GM19099 (cell line): ENCODE results near the gene LMF1.

Experiments used
- POLR2A ChIP-seq: IDR thresholded peaks from 3 replicates; pipeline ENCODE4 v1.6.1; 2011; ENCODE audit warnings: low read depth; ENCODE audit not compliant: insufficient read length; ENCODE audit errors: extremely low read depth

LMF1 gene

GRCh38 chr16:991773-992172 lies 21.0 kb upstream of the LMF1 start:
- TF ChIP-seq POLR2A = no peak

GRCh38 chr16:991345-991744 lies 20.6 kb upstream of the LMF1 start:
- TF ChIP-seq POLR2A = no peak

GRCh38 chr16:990516-991291 lies 19.9 kb upstream of the LMF1 start:
- no peak for TF ChIP-seq POLR2A

GRCh38 chr16:989354-989814 lies 18.6 kb upstream of the LMF1 start:
- TF ChIP-seq POLR2A = no peak

- no peak for TF ChIP-seq POLR2A
These were observed 17.9 kb upstream of the LMF1 start for GRCh38 chr16:988471-989353.

- no peak for TF ChIP-seq POLR2A
These were observed 17.1 kb upstream of the LMF1 start for GRCh38 chr16:987906-988305.

GRCh38 chr16:986925-987582 lies 16.3 kb upstream of the LMF1 start:
- TF ChIP-seq POLR2A = no peak

- TF ChIP-seq POLR2A = no peak
These were observed 15.6 kb upstream of the LMF1 start for GRCh38 chr16:986411-986810.

- no peak for TF ChIP-seq POLR2A
These were observed 15.0 kb upstream of the LMF1 start for GRCh38 chr16:985646-986400.

GRCh38 chr16:984736-985636 lies 14.2 kb upstream of the LMF1 start:
- TF ChIP-seq POLR2A = no peak

- no peak for TF ChIP-seq POLR2A
These were observed 13.4 kb upstream of the LMF1 start for GRCh38 chr16:984121-984694.

- no peak for TF ChIP-seq POLR2A
These were observed 12.6 kb upstream of the LMF1 start for GRCh38 chr16:983044-984030.

GRCh38 chr16:982145-983043 lies 11.6 kb upstream of the LMF1 start:
- no peak for TF ChIP-seq POLR2A
